ENCODE results near the gene IFNG-AS1. TPM values are rescaled to one million over a fixed set of nuclear protein-coding genes. Genes with fewer than 3 reads are reported as not detected.

IFNG-AS1 gene
- total RNA-seq, 1 donor from 2014 or later = not detected

DNA sequence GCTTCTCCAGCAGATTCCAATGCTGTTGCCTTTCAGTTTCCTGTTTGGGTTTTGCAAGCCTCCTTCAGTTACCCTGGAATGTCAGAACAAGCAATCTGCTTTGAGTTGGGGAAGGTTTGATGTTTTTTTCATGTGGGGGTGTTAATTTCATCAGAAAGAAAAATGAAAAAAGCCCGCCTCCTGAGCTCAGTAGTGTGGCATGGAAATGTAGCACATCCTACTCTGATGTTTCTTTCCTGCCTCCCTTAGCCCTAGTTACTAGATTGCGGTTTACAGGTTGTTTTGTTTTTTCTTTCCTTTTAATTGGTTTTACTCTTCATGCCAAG lies 22.6 kb downstream of the IFNG-AS1 start:
- H3K4me1 Mint-ChIP-seq (ENCODE audit: unreplicated experiment) = no peaks in the 10 kb centered on the region
- no peaks in the 10 kb centered on the region for H3K27me3 Mint-ChIP-seq

DNA sequence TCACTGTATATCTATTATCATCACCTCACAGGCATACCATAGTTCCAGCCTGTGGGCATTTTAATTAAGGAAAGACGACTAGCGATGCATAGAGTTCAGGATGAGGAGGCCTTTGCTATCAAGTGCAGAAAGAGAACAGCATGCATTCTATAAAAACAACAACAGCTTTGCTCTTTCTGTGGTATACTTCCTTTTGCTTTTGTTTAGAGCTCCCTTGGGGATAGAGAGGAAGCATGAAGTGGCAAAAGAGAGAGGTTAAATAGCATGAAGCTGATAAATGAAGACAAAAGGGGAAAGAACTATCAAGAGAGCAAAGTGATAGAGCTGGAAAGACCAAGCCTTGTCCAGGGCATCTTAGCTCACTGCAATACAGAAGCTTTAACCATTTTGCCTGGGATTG lies 23.5 kb downstream of the IFNG-AS1 start:
- H3K27ac Mint-ChIP-seq = no peak overlapping the region
- H3K4me3 Mint-ChIP-seq = no peak overlapping the region
- H3K27me3 Mint-ChIP-seq = no peaks in the 10 kb centered on the region
- no peaks in the 10 kb centered on the region for H3K36me3 Mint-ChIP-seq
- DNase-seq (ENCODE audit: extremely low spot score, unreplicated experiment) = no peak
- H3K9me3 Mint-ChIP-seq = no peaks in the 10 kb centered on the region
- TF ChIP-seq, protein P1, sequence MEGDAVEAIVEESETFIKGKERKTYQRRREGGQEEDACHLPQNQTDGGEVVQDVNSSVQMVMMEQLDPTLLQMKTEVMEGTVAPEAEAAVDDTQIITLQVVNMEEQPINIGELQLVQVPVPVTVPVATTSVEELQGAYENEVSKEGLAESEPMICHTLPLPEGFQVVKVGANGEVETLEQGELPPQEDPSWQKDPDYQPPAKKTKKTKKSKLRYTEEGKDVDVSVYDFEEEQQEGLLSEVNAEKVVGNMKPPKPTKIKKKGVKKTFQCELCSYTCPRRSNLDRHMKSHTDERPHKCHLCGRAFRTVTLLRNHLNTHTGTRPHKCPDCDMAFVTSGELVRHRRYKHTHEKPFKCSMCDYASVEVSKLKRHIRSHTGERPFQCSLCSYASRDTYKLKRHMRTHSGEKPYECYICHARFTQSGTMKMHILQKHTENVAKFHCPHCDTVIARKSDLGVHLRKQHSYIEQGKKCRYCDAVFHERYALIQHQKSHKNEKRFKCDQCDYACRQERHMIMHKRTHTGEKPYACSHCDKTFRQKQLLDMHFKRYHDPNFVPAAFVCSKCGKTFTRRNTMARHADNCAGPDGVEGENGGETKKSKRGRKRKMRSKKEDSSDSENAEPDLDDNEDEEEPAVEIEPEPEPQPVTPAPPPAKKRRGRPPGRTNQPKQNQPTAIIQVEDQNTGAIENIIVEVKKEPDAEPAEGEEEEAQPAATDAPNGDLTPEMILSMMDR (conservative IDR thresholded peaks at IDR 0.05) = no peak
- H3K4me1 Mint-ChIP-seq (ENCODE audit: unreplicated experiment) = no peaks in the 10 kb centered on the region

More for the DNA sequence above, 22.6 kb downstream of the IFNG-AS1 start:
- no peak for DNase-seq (ENCODE audit: extremely low spot score, unreplicated experiment)
- TF ChIP-seq, protein P1 (conservative IDR thresholded peaks at IDR 0.05) = no peak
- Mint-ChIP-seq H3K4me3 (no peak overlapping the region), H3K9me3 (no peaks in the 10 kb centered on the region), H3K27ac (no peak overlapping the region), H3K36me3 (no peaks in the 10 kb centered on the region)

DNA sequence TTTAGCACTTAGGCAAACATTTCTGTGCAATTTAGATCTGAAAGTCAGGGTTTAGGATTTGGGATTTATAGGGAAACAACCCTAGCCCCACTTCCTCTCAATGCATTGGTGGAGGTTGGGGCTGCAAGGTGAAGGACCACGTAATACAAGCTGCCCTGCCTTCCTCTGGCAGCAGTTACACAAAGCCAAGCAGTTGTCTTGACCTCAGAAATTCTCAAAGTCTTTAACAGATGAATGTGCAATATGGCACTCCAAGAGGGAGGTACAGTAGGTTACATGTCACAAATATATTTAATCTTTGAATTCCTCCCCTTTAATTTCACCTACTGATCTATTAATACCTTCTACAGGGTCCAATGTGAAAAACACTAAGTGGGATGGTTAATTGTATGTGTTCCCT lies 23.9 kb downstream of the IFNG-AS1 start:
- no peak overlapping the region for H3K4me3 Mint-ChIP-seq
- H3K4me1 Mint-ChIP-seq (ENCODE audit: unreplicated experiment) = no peaks in the 10 kb centered on the region
- no peaks in the 10 kb centered on the region for H3K36me3 Mint-ChIP-seq
- H3K27me3 Mint-ChIP-seq = no peaks in the 10 kb centered on the region
- no peak overlapping the region for H3K27ac Mint-ChIP-seq
- TF ChIP-seq, protein P1 (conservative IDR thresholded peaks at IDR 0.05) = no peak
- H3K9me3 Mint-ChIP-seq = no peaks in the 10 kb centered on the region
- DNase-seq (ENCODE audit: extremely low spot score, unreplicated experiment) = no peak

GRCh38 chr12:68016136-68016535 lies 26.9 kb downstream of the IFNG-AS1 start:
- DNase-seq (ENCODE audit: extremely low spot score, unreplicated experiment) = no peak
- Mint-ChIP-seq H3K9me3 (no peaks in the 10 kb centered on the region), H3K4me1 (ENCODE audit: unreplicated experiment) (no peaks in the 10 kb centered on the region), H3K27me3 (no peaks in the 10 kb centered on the region), H3K36me3 (no peaks in the 10 kb centered on the region), H3K4me3 (no peak overlapping the region), H3K27ac (no peak overlapping the region)
- TF ChIP-seq, protein P1 (conservative IDR thresholded peaks at IDR 0.05) = no peak

DNA sequence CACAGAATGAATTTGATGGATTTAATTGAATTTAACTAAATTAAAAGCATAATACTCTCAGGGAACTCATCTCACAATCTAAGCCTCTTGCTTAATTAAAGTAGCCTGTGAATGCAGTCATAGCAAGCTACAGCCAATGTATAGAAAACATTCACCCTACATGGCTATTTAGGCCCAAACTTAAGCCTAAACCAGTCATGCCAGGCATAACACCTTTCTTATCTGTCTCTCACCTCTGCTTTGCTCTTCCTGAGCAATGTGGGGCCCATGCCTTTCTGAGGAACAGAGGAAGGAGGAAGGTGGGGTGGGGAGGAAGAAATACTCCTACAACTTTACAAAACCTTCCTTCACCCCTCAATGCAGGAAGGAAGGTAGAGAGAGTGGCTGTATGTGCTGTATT lies 29.1 kb downstream of the IFNG-AS1 start:
- no peaks in the 10 kb centered on the region for H3K27me3 Mint-ChIP-seq

More for the DNA sequence above, 29.1 kb downstream of the IFNG-AS1 start:
- H3K27ac Mint-ChIP-seq = no peak overlapping the region
- H3K9me3 Mint-ChIP-seq = peaks cover 4% of the 10 kb centered on the region
- H3K36me3 Mint-ChIP-seq = no peaks in the 10 kb centered on the region
- no peak overlapping the region for H3K4me3 Mint-ChIP-seq
- TF ChIP-seq, protein P1 (conservative IDR thresholded peaks at IDR 0.05) = no peak
- DNase-seq (ENCODE audit: extremely low spot score, unreplicated experiment) = no peak
- H3K4me1 Mint-ChIP-seq (ENCODE audit: unreplicated experiment) = no peaks in the 10 kb centered on the region
